GM04503 (cell line): Measurements from ENCODE around the gene RSRC1.

Experiments used
- DNase-seq: peaks from one replicate; pipeline ENCODE4 v3.0.0-alpha.2; 2012; ENCODE audit warnings: low read depth

RSRC1 gene

DNA sequence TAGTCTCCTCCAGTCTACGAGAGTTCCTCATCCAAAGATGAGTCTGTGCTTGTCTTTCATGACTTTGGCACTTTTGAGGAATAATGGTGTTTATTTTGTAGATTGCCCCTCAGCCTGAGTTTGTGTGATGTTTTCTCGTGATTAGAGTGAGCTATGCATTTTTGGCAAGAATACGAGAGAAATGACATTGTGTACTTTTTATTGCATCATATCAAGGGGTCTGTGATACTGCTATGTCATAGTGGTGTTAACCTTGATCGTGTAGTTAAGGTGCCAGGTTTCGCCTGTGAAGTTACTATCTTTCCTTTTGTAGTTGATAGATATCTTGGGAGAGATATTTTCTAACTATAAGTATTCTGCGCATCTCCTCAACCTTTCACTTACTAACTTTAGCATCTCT lies 18.9 kb downstream of the RSRC1 start:
- DNase-seq: no peak

- no peak for DNase-seq
Measured at GRCh38 chr3:158134363-158134762, 24.5 kb downstream of the RSRC1 start.

DNA sequence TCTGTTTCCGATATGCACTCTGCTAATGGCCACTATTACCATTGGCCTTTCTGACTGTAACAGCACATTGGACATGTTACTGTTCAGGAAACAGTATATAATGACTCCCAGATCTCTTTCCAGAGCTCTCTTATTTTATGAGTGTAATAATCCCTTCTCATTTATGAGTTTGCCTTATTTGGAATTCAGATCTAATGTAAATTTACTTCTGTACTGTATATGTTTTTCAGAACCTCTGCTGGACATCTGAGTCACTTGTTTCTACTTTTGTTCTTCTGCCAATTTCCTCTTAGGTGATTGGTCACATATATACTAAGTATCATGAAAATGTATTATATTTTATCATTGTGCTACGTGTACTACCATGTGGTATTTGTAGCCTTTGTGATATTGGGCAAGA lies 30.5 kb downstream of the RSRC1 start:
- DNase-seq: no peak

DNA sequence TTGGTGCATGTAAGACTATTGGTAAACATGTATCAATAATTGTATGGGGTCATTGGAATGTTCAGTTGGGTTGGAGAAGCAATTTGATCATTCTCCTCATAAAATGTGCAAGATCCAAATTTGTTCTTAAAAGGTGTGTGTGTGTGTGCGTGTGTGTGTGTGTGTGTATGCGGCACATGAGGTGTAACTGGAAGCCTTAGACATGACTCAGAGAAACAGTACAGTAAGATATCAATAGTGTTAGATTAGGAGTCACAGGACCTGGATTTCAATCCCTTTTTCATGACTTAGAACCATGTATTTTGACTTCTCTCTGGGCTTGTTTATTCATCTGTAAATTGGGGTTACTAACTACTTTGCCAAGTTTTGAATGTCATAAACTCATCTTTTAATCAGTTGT lies 38.3 kb downstream of the RSRC1 start:
- no peak for DNase-seq

DNA sequence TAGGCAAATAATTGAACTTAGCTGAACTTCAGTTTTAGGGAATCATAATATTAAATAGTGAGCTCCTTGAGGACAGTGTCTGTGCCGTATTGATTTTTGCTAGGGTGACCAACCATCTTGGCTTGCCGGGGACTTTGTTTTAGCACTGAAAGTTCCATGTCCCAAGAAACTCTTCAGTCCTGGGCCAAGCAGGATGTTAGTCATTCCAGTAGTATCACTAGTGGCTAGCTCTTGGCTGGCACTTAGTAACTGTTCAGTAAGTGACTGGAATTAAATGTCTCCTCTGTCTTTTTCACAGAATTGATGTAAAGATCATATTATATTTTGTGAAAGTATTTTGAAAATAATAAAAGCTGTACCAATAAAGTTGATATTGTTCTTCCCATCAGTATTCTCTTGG lies 42.3 kb downstream of the RSRC1 start:
- peak; percentile 29 for DNase-seq

DNA sequence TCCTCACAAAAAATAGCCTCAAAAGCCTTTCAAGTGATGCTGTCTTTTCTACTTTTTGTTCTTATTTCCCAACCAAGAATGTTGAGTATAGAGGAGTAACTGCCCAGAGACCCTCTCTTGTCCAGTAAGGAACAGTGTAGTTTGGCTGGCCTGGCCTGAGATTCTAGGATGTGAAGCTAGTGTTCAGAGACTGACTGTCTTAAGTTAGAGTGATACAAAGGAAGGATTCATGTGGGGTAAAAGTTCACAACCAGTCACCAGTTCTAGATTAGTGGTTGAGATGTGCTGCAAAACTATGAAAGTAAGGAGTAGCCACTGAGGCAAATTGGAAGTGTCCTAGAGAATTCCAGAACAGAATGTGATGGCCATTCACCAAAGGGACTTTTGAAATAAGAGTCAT lies 49.1 kb downstream of the RSRC1 start:
- DNase-seq: no peak

GRCh38 chr3:158159714-158160113 lies 49.8 kb downstream of the RSRC1 start:
- no peak for DNase-seq

DNA sequence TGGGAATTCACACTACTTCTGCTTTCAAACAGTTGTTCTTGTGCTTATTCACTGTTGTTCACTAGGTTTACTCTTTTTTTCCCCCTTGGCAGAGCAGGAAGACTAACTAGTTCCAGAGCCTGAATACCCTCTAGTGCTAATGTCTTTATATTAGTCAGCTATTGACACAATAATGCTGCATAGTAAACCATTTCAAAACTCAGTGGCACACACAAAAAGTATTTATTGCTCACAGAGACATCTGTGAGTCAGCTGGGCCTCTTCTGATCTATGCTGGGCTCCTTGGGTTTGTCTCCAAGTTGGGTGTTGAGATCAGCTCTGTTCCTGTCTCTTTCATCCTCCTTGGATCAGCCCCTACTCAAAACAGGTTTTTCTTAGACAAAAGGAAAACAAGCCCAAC lies 51.1 kb downstream of the RSRC1 start:
- DNase-seq: peak; percentile 86

DNA sequence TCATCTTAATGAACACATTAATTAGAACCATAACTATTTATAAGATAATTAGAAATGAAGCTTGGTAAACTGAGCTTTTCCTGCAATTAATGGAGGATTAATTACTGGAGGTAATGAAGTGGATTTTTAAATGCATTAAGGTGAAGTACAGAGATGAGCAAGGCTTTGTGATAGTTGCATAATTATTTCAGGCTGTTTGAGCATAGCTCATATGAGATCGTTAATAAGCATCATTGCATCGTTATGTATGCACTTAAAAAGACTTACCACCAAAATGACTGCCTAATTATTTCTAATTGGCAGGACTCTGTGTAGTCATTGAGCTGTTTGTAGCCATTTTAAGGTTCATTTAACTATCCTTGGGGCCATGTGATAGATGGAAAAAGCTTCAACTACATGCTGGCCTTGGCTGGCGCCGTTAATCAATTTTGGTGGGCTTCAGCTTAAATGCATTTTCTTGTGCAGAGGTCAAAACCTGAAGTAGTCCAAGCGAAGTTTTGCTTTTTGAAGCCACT lies 55.3 kb downstream of the RSRC1 start:
- DNase-seq: no peak

DNA sequence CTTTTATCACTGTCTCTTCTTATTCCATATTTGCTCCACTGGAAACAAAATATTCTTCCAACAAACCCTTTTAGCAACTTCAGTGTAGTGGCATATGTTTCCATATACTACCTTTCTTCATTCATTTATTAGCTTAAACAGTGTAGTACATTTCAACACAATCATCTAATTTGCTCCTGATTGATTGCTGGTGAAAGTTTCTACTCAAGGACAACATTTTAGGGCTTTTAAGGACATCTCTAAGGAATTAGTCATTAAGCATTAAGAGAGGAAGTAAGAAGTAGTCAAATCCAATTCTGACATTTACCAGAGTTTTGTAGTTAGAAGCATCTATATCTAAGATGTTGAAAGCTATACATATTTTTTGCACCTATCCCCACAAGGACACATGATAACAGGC lies 55.8 kb downstream of the RSRC1 start:
- DNase-seq: no peak

DNA sequence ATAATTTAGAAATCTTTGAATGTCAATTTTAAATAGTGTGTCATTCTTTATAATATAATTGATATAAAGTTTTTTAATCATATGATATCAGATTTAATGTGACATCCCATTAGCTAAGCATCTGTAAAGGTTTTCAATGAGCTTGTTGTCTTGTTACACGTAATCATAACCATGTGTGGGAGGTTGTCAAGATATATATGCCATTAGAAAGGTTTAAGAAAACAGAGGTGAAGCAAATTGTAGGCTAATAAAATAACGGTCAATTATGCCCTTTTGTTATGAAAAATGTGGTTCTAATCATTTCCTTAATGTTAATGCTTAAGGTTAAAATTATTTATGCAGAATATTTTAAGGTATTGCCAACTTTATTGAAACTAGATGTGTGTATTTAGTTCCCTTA lies 56.3 kb downstream of the RSRC1 start:
- DNase-seq: no peak

DNA sequence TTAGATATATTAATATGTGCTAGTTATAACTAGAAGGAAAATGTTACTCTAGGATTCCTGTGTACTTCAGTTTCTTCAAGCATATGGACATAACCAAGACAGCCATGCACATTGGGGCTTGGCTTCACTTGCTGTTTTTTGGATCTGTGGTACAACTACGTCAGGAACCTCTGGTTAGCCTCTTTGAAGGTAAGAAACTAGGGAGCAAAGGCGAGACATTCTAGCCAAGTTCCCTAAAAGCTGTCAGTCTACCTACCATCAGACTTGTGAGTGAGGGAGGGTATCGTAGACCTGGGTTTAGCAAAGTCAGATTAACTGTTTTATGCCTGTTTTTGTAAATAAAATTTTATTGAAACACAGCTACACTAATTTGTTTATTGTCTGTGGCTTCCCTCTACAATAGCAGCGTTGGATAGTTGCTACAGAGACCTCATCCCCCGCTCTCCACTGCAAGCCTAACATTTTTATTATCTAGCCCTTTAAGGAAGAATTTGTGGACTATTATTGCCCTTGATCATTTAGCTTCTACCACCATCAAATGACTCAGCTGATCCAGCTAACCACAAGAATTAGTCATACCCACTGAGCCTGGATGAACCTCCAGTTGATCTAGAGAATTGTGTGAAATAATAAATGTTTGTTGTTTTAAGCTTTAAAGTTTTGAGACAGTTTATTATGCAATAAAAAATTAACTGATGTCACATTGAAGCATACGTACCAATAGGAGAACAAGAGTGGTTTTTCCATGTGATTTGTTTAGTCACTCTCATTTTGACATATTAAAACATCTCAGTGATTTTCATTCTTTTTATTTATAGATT lies 58.1 kb downstream of the RSRC1 start:
- peak; percentile 98 for DNase-seq

GRCh38 chr3:158169091-158169491 lies 59.2 kb downstream of the RSRC1 start:
- no peak for DNase-seq

- no peak for DNase-seq
Measured at GRCh38 chr3:158181096-158181495, 71.2 kb downstream of the RSRC1 start.

DNA sequence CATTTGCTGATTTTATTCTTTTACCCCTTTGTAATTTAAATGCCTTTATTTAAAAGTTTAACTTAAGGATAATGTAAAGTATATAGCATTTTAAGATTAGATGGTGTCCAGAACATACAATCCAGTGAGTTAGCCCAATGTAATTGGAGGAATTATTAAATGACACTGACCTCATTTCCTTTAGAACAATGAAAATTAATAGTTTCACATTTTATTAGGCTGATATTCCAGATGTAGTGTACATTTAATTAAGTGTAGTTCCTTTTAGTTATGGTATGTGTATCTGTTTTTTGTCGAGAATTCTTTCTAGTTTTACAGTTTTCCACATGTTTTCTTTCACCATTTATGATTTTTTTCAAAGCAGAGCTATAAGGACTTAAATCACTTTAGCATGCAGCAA lies 75.8 kb downstream of the RSRC1 start:
- DNase-seq: no peak

DNA sequence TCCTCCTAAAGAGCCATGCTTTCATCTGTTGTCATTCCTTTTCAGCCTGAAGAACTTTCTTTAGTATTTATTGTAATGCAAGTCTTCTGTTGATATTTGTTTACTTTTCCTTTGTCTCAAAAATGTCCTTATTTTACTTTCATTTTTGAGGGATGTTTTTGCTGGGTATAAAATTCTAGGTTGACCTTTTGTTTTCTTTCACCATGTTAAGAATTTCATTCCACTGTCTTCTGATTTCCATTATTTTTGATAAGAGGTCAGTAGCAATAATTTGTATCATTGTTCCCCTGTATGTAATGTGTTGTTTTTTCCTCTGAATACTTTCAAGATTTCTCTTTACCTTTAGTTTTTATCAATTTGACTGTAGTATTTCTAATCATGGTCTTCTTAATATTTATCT lies 91.1 kb downstream of the RSRC1 start:
- no peak for DNase-seq

- no peak for DNase-seq
Measured at GRCh38 chr3:158205324-158205723, 95.4 kb downstream of the RSRC1 start.

- no peak for DNase-seq
Measured at GRCh38 chr3:158205994-158206393, 96.1 kb downstream of the RSRC1 start.

- no peak for DNase-seq
Measured at GRCh38 chr3:158210067-158210466, 100.2 kb downstream of the RSRC1 start.

DNA sequence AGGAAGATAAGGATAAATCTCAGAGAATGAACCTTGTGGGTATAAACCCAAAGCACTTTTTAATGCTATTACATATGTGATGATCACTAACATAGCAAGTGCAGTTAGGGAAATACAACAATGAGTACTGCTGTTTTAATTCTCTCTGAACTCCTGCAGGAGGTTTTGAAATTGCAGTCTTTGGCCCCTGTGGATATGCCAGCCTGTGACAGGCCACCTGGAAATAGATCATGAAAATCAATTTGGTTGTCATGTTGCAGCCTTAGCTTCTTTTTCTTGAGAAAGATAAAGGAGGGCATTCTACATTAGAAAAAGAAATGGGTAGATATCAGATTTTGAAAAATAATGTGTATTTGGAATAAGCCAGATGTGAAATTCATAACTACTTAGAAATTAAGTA lies 103.6 kb downstream of the RSRC1 start:
- no peak for DNase-seq

GRCh38 chr3:158217992-158218391 lies 108.1 kb downstream of the RSRC1 start:
- no peak for DNase-seq

DNA sequence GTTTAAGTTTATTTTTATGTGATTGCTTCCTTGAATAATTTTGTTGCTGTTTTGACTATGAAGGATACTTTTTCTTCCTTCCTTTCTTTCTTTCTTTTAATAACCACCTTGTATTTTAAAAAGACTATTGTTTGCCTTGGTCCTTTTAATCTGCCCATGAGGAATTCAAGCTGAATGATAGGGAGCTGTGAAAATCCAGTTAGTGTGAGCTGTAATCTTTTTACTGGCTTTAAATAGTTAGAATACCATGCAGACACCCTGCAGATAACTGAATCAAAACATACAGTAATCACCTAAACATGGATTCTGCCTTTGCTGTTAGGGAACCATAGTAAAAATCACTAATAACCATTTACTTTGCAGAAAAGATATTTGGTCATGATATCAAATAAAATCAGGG lies 110.7 kb downstream of the RSRC1 start:
- DNase-seq: no peak

- no peak for DNase-seq
Measured at GRCh38 chr3:158221426-158221825, 111.5 kb downstream of the RSRC1 start.

DNA sequence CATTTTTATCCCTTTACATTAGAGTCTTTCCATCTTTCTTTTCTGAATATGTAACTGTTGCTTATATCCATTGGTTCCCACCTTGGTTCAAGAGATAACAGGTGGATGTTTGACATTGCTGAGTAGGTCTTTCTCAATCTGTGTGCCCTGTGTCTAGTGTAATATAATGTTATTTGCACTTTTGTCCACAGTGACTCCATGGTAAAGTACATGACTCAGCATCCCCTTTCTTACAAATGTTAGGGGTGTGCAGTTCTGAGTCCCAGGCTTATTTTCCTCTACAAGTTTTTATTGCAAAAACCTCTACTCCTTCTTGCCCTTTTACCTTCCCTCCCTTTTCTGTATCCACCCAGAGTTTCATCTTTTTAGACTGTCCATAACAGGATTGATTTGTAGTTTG lies 116.5 kb downstream of the RSRC1 start:
- DNase-seq: no peak
